Smooth muscle cell (in vitro differentiated cells): ENCODE measurements around the gene WDCP. TPM values are rescaled to one million over a fixed set of nuclear protein-coding genes. Genes with fewer than 3 reads are reported as not detected.

Source experiments
- DNase-seq: peaks from one replicate; lab custom pipeline; 2025; ENCODE audit not compliant: unreplicated experiment; lab: John Stamatoyannopoulos, UW
- H2AFZ ChIP-seq: fragments of 200-600 bp; sonication (generic); 2 replicates; pipeline ENCODE4 v1.6.0; 2016; ENCODE audit warnings: antibody characterized with exemption, low read depth, mild to moderate bottlenecking
- H3F3A ChIP-seq: fragments of 200-600 bp; sonication (generic); 2 replicates; pipeline ENCODE4 v1.6.0; 2017; ENCODE audit warnings: antibody characterized with exemption, low read depth
- H3K27ac ChIP-seq: fragments of 200-600 bp; sonication (generic); 2 replicates; pipeline ENCODE4 v1.5.1; 2016; ENCODE audit warnings: low read depth, mild to moderate bottlenecking
- H3K27me3 ChIP-seq: fragments of 200-600 bp; sonication (generic); 2 replicates; pipeline ENCODE4 v1.6.1; 2016; ENCODE audit warnings: low read depth, mild to moderate bottlenecking
- H3K36me3 ChIP-seq: fragments of 200-600 bp; sonication (generic); 2 replicates; pipeline ENCODE4 v1.5.1; 2016; ENCODE audit warnings: low read depth
- H3K4me1 ChIP-seq: fragments of 200-600 bp; sonication (generic); 2 replicates; pipeline ENCODE4 v1.5.1; 2016; ENCODE audit warnings: low read depth
- H3K4me2 ChIP-seq: fragments of 200-600 bp; sonication (generic); 2 replicates; pipeline ENCODE4 v1.6.0; 2016; ENCODE audit warnings: mild to moderate bottlenecking
- H3K4me3 ChIP-seq: fragments of 200-600 bp; sonication (generic); 2 replicates; pipeline ENCODE4 v1.5.1; 2016; ENCODE audit warnings: mild to moderate bottlenecking
- H3K79me2 ChIP-seq: fragments of 200-600 bp; sonication (generic); 2 replicates; pipeline ENCODE4 v1.6.0; 2016; ENCODE audit warnings: low read depth, mild to moderate bottlenecking
- H3K9ac ChIP-seq: fragments of 200-600 bp; sonication (generic); 2 replicates; pipeline ENCODE4 v1.6.0; 2016; ENCODE audit warnings: low read depth
- H3K9me3 ChIP-seq: fragments of 200-600 bp; sonication (generic); replicated peaks from 2 replicates; pipeline ENCODE4 v1.5.1; 2016; ENCODE audit warnings: low read depth
- H4K20me1 ChIP-seq: fragments of 200-600 bp; sonication (generic); 2 replicates; pipeline ENCODE4 v1.6.0; 2016; ENCODE audit warnings: low read depth
- CTCF ChIP-seq: fragments of 200-600 bp; sonication (generic); IDR thresholded peaks from 2 replicates; pipeline ENCODE4 v1.5.1; 2017; ENCODE audit warnings: borderline replicate concordance, mild to moderate bottlenecking, antibody characterized with exemption; ENCODE audit not compliant: insufficient read depth, poor library complexity, severe bottlenecking
- WGBS: methylation state at CpG from one replicate; pipeline ENCODE4 v1.1.7; 2016; ENCODE audit warnings: low lambda C conversion rate; 5-methylcytosine and 5-hydroxymethylcytosine counted together
- polyA plus RNA-seq: library from polyadenylated mRNA; unstranded; fragments of >200 nt; fragmentation: Nextera tagmentation; extraction: Ambion mirVana; gene quantifications from 2 replicates; pipeline ENCODE4 v1.2.1, GENCODE V29; 2016
- total RNA-seq: library from RNA; depleted of rRNA; stranded (reverse); fragments of >200 nt; gene quantifications from 2 replicates; pipeline ENCODE4 v1.2.3, GENCODE V29; 2014

WDCP gene
- total and polyA plus RNA-seq, 2 experiments from 2014 or later: 3.1 to 7.7 TPM

DNA sequence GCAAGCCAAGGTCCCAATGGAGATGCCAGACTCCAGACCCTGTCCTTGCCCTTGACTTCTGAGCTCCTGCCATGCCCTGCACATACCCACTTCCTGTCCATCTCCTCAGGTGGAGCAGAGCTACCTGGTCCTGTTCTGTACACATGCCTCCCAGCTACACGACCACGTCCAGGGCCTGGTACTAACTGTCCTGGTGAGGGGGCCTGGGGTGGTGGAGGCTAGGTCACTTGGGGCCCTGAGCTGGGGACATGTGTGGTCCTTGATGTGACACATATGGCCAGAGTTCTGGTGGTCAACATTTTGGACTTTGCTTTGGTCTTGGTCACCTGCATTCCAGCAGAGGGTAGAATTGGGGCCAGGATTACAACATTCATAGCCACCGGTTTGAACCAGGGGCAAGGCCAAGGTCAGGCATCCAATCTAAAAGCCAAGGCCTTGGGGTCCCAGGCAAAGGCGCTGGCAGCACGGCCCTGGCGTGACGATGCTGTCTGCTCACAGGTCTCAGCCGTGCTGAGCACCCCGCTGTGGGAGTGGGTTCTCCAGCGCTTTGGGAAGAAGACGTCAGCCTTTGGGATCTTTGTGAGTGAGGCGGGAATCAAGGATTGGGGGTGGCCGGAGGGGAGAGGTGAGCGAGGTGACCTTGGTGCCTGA lies 24.7 kb downstream of the WDCP start:
- Histone ChIP-seq H3K4me2 (no peak overlapping the region), H3K36me3 (no peaks in the 10 kb centered on the region), H3K9ac (no peak overlapping the region), H3K4me3 (no peak overlapping the region), H3K4me1 (peaks cover 5% of the 10 kb centered on the region), H3K79me2 (no peaks in the 10 kb centered on the region), H4K20me1 (no peaks in the 10 kb centered on the region), H3K27ac (no peak overlapping the region), H3K9me3 (no peaks in the 10 kb centered on the region), H2AFZ (no peak overlapping the region), H3F3A (no peaks in the 10 kb centered on the region), H3K27me3 (no peaks in the 10 kb centered on the region)
- DNase-seq: no peak
- WGBS: 93% methylated on average over 14 of the region's 14 CpGs
- TF ChIP-seq CTCF: no peak

- no peak overlapping the region for H3K9ac ChIP-seq
- no peaks in the 10 kb centered on the region for H3K9me3 ChIP-seq
- no peaks in the 10 kb centered on the region for H3K79me2 ChIP-seq
- no peak overlapping the region for H3K27ac ChIP-seq
- no peaks in the 10 kb centered on the region for H3F3A ChIP-seq
- H3K4me3 ChIP-seq: no peak overlapping the region
- H4K20me1 ChIP-seq: no peaks in the 10 kb centered on the region
- TF ChIP-seq CTCF: no peak
- no peak overlapping the region for H2AFZ ChIP-seq
- no peaks in the 10 kb centered on the region for H3K36me3 ChIP-seq
- H3K4me2 ChIP-seq: no peak overlapping the region
- H3K27me3 ChIP-seq: no peaks in the 10 kb centered on the region
- DNase-seq: no peak
- peaks cover under 1% of the 10 kb centered on the region for H3K4me1 ChIP-seq
- WGBS: 73% methylated on average over 18 of the region's 19 CpGs
Observed at GRCh38 chr2:24021122-24021998, 25.8 kb downstream of the WDCP start.

- Histone ChIP-seq H3K9me3 (no peaks in the 10 kb centered on the region), H3K79me2 (no peaks in the 10 kb centered on the region), H3K4me2 (no peak overlapping the region), H3K4me1 (no peaks in the 10 kb centered on the region), H2AFZ (no peak overlapping the region), H3K36me3 (no peaks in the 10 kb centered on the region), H3K27me3 (no peaks in the 10 kb centered on the region), H4K20me1 (no peaks in the 10 kb centered on the region), H3K4me3 (no peak overlapping the region), H3K9ac (no peak overlapping the region), H3F3A (no peaks in the 10 kb centered on the region), H3K27ac (no peak overlapping the region)
- WGBS: 94% methylated on average over 4 of the region's 4 CpGs
- no peak for DNase-seq
- TF ChIP-seq CTCF: no peak
Observed at GRCh38 chr2:24020244-24020643, 26.9 kb downstream of the WDCP start.

GRCh38 chr2:24019729-24020128 lies 27.5 kb downstream of the WDCP start:
- 96% methylated on average over 5 of the region's 5 CpGs for WGBS
- no peak for TF ChIP-seq CTCF

More at GRCh38 chr2:24019729-24020128, 27.5 kb downstream of the WDCP start:
- Histone ChIP-seq H3K4me1 (no peaks in the 10 kb centered on the region), H3F3A (no peaks in the 10 kb centered on the region), H4K20me1 (no peaks in the 10 kb centered on the region), H3K9me3 (no peaks in the 10 kb centered on the region), H2AFZ (no peak overlapping the region), H3K27ac (no peak overlapping the region), H3K27me3 (no peaks in the 10 kb centered on the region), H3K36me3 (no peaks in the 10 kb centered on the region), H3K9ac (no peak overlapping the region), H3K4me2 (no peak overlapping the region), H3K4me3 (no peak overlapping the region), H3K79me2 (no peaks in the 10 kb centered on the region)
- no peak for DNase-seq
